Nephron (organoid): ENCODE data around the gene SRSF2.
"Not testable (repeated sequence)": the region's sequence is repeated elsewhere in the genome, so short reads cannot be mapped to it uniquely, and the experiment has no call there.

Experiments used
- H3K27ac Mint-ChIP-seq, 3 experiments: 2 replicates each; pipeline ENCODE4 v1.8.0; 2020; ENCODE audit warnings: mixed read lengths in 3 of 3, mild to moderate bottlenecking in 2 of 3, moderate library complexity in 1 of 3
- H3K27me3 Mint-ChIP-seq: 2 replicates; pipeline ENCODE4 v1.8.0; 2021; ENCODE audit warnings: low read depth, mild to moderate bottlenecking, moderate library complexity, mixed read lengths
- H3K36me3 Mint-ChIP-seq: 2 replicates; pipeline ENCODE4 v1.8.0; 2020; ENCODE audit warnings: low read depth, mixed read lengths
- H3K4me1 Mint-ChIP-seq: 2 replicates; pipeline ENCODE4 v1.8.0; 2020; ENCODE audit warnings: mixed read lengths
- H3K4me3 Mint-ChIP-seq, 3 experiments: 2 replicates each; pipeline ENCODE4 v1.8.0; 2020; ENCODE audit warnings: mild to moderate bottlenecking in 3 of 3, mixed read lengths in 3 of 3, moderate library complexity in 2 of 3
- H3K9me3 Mint-ChIP-seq: 2 replicates; pipeline ENCODE4 v1.8.0; 2020; ENCODE audit warnings: mixed read lengths
- CTCF ChIP-seq, 3 experiments: fragments of 200-600 bp; sonication (generic); IDR thresholded peaks; one replicate each; pipeline ENCODE4 v1.5.0; 2021; ENCODE audit warnings: antibody characterized with exemption in 3 of 3; ENCODE audit not compliant: unreplicated experiment in 3 of 3

Gene SRSF2

GRCh38 chr17:76701471-76701967, 35.6 kb downstream of the SRSF2 start:
- H3K4me1 Mint-ChIP-seq = peaks cover 61% of the 10 kb centered on the region
- peak overlapping the region; percentile 70 to 90 (median 87) for H3K27ac Mint-ChIP-seq
- H3K4me3 Mint-ChIP-seq = peak overlapping the region; percentile 26 to 39 (median 37)
- H3K27me3 Mint-ChIP-seq = no peaks in the 10 kb centered on the region
- H3K9me3 Mint-ChIP-seq = no peaks in the 10 kb centered on the region
- no peaks in the 10 kb centered on the region for H3K36me3 Mint-ChIP-seq
- TF ChIP-seq CTCF (IDR thresholded peaks at IDR 0.05; ENCODE audit: unreplicated experiment in 3 of 3) = no peak

GRCh38 chr17:76700617-76701470, 36.3 kb downstream of the SRSF2 start:
- no peak for TF ChIP-seq CTCF (IDR thresholded peaks at IDR 0.05; ENCODE audit: unreplicated experiment in 3 of 3)
- peaks cover 63% of the 10 kb centered on the region for H3K4me1 Mint-ChIP-seq
- peak overlapping the region; percentile 26 to 39 (median 37) for H3K4me3 Mint-ChIP-seq
- H3K9me3 Mint-ChIP-seq = no peaks in the 10 kb centered on the region
- peak overlapping the region; percentile 70 to 90 (median 87) for H3K27ac Mint-ChIP-seq
- H3K36me3 Mint-ChIP-seq = no peaks in the 10 kb centered on the region
- no peaks in the 10 kb centered on the region for H3K27me3 Mint-ChIP-seq

GRCh38 chr17:76700270-76700616, 36.9 kb downstream of the SRSF2 start:
- Mint-ChIP-seq H3K4me1 (peaks cover 66% of the 10 kb centered on the region), H3K9me3 (no peaks in the 10 kb centered on the region), H3K27me3 (no peaks in the 10 kb centered on the region), H3K36me3 (peaks cover 2% of the 10 kb centered on the region), H3K4me3 (peak overlapping the region; percentile 26 to 39 (median 37)), H3K27ac (peak overlapping the region; percentile 70 to 90 (median 87))
- no peak for TF ChIP-seq CTCF (IDR thresholded peaks at IDR 0.05; ENCODE audit: unreplicated experiment in 3 of 3)

- peak overlapping the region in 1 of 3 experiments; percentile 16 for H3K27ac Mint-ChIP-seq
- not testable (repeated sequence) for H3K9me3 Mint-ChIP-seq, H3K27me3 Mint-ChIP-seq, H3K36me3 Mint-ChIP-seq, H3K4me3 Mint-ChIP-seq
- peaks cover 63% of the 10 kb centered on the region for H3K4me1 Mint-ChIP-seq
These were observed 38.6 kb downstream of the SRSF2 start for GRCh38 chr17:76698466-76698977.

GRCh38 chr17:76697702-76698465, 39.2 kb downstream of the SRSF2 start:
- TF ChIP-seq CTCF (IDR thresholded peaks at IDR 0.05; ENCODE audit: unreplicated experiment in 3 of 3) = no peak
- Mint-ChIP-seq H3K4me3 (peak overlapping the region; percentile 0 to 17 (median 6)), H3K36me3 (peaks cover 4% of the 10 kb centered on the region), H3K27me3 (no peaks in the 10 kb centered on the region), H3K27ac (peak overlapping the region; percentile 79 to 85 (median 85)), H3K4me1 (peaks cover 61% of the 10 kb centered on the region), H3K9me3 (no peaks in the 10 kb centered on the region)
